Measurements from ENCODE around the gene CHPT1.
A peak's percentile ranks its signal among the peaks of the same experiment; 100 is the strongest.

The CHPT1 gene

DNA sequence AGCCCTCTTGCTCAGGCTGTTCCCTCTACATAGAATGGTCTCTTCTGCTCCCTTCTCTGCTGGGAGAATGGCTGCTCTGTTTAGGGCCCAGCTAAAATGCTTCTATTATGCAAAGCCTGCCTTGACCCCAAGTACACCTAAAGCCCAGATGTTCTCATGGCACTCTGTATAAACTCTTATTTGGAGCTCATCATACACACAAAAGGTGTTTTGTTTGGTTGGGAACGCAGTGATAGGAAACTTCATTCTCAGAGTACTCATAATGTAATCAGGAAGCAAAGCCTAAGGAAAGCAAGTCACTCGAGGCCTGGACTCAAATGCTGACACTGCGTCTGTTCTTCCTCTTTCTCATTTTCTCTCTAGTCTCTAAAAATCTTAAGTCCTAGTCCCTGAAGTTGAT, 80.0 kb downstream of the CHPT1 start:
- Mint-ChIP-seq H3K9me3 (ENCODE audit: low read depth) (no peaks in the 10 kb centered on the region), H3K27ac (peak overlapping the region; percentile 62), H3K27me3 (no peaks in the 10 kb centered on the region), H3K36me3 (no peaks in the 10 kb centered on the region), H3K4me3 (no peak overlapping the region), H3K4me1 (ENCODE audit: low read depth) (peaks cover 11% of the 10 kb centered on the region)

- Mint-ChIP-seq H3K4me1 (ENCODE audit: low read depth) (peaks cover 16% of the 10 kb centered on the region), H3K27me3 (no peaks in the 10 kb centered on the region), H3K4me3 (no peak overlapping the region), H3K9me3 (ENCODE audit: low read depth) (no peaks in the 10 kb centered on the region), H3K36me3 (no peaks in the 10 kb centered on the region), H3K27ac (peak overlapping the region; percentile 62)
Measured at GRCh38 chr12:101777978-101778377, 80.5 kb downstream of the CHPT1 start.
